T follicular helper cell (primary cell): ENCODE results near the gene PPP1R12A.
"Not testable (repeated sequence)": the region's sequence is repeated elsewhere in the genome, so short reads cannot be mapped to it uniquely, and the experiment has no call there.

Source experiments
- DNase-seq: peaks from one replicate; pipeline ENCODE4 v3.0.0-alpha.2; 2020; ENCODE audit warnings: low read depth

Gene PPP1R12A

DNA sequence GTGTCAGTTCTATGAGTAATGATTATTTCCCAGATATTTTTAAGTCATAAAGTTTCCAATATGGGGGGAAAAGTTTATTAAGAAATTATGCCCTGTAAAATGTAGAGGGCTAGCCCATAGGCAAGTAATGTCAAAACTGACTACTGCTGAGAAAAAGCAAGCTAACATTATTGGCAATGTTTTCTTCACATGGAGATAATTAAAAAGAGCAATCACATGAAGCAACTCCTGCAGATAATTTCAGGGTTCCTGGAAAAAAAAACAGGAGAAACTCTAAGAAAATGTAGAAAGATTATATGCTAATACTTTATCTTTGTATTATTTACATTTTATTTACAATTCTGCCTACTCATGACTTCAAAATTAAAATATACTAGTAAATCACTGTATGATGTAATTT lies 39.8 kb downstream of the PPP1R12A start:
- no peak for DNase-seq

DNA sequence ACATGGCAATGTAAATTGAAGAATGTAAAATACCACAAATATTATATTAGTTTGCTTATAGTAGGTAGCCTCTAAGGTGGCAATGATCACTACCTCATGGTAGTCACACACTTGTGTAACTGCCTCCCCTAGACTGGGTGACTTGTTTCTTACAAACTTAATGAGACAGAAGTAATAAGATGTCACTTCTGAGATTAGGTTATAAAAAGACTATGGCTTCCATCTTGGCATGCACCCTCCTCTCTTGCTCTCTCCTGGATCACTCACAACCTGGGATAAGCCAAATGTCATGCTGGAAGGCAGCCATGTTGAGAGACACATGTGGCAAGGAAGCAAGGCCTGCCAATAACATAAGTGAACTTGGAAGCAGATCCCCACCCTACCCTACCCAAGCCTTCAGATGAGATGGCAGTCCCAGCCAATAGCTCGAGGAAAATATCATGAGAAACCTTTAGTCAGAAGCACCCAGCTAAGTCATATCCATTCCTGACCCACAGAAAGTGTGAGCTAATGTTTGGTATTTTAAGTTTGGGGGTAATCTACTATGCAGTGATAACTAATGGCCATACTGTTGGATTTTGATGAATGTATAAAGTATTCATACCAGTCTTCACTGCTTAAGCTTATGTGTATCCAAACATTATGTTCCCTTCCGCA lies 43.3 kb downstream of the PPP1R12A start:
- no peak for DNase-seq

DNA sequence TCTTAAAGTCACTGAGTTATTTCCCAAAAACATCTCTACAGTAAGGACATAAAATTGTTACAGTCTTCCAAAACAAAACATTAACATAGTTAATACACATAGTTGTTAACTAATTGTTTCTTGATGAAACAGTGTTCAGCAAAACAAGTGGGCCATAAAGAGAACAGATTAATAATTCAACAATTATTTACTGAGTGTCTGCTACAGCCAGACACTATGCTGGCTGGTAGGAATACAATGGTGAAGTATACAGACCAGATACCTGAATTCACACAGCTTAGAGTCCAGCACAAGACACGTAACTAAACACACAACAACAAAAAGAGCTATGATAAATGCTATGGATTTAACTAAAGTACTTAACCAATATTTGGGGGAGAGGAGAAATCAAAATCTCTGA lies 47.0 kb downstream of the PPP1R12A start:
- DNase-seq: no peak

DNA sequence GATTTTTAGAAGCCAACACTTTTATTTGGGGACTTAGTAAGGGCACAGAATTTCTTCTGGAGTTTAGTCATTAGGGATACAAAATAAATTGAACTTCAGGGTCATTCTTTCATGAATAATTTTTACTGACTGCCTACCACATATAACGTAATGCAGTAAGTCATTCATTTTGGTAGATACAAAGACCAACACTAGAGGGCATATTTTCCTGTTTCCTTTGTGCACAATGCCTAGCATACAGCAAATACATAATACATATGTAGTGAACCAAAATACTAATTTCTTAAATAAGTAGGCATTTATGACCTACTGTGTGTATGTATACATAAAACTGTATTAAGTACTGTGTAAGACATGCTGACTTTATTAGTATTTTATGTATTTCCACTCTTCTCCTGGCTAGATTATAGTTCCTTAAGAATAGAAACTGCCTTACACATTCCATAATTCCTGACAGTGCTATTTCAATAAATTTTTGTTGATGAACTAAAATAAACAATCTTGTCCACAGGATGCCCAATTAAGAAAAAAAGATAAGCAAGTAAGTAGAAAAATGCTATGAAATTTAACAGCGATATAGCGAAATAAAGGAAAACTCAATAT lies 47.9 kb downstream of the PPP1R12A start:
- no peak for DNase-seq

DNA sequence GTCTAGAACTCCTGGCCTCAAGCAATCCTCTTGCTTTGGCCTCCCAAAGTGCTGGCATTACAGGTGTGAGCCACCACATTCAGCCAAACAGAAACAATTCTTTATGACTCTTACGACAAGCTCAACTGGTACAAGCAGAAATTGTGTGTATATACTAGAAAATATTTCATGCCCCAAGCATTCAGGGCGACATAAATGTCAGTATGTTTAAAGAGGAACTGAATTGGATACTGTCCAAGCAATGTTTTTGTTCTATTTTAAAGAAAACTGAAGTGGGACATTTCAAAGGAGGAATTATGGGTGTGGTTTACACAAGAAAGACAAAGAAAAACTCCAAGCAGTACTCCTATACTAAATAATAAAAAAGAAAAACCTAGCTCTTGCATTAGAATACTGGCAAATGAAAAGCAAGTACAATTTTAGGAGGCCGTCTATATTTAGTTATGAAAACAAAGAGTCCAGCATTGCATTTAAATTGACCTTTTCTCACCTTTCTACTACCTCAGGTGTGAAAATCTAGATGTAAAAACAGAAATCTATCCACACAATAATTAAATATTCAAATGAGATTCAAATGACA lies 48.9 kb downstream of the PPP1R12A start:
- no peak for DNase-seq

DNA sequence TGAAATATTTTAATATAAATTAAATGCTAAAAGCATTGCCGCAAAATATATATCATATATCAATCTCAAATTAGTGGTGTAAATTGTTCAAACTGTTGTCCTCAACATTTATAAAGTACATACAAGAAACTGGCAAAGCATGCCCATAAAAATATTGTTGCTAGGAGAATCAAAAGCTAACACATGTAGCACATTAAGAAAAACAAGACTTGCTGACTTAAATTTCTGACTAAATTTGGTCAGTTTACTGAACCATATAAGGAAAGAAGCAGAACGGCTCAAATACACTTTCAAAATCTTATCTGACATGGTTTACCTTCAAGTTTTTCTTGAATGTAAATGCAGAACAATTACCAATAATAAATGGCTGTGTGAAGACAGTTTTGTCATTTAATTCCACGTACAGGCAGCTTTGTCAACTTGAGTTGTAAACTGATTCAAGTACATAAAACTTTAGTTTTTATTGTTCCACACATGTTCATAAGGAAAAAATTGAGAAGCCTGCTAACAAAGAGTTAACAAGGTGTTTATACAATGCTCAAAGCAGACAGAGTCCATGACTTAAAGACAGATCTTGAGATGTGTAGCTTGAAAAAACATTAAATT lies 50.4 kb downstream of the PPP1R12A start:
- DNase-seq: no peak

DNA sequence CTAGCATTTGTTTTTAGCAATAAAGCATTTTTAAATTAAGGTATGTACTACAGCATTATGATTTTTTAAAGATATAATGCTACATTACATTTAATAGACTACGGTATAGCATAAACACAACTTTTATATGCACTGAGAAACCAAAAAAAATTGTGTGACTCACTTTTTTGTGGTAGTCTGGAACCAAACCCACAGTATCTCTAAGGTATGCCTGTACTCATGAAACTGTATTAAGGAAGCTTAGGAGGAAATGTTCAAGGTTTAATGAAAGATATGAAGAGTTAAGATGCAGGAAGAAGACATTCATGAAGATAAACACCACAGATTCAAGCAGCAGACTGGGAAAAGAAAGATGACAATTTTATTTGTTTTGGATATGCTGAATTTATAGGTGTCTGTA lies 51.7 kb downstream of the PPP1R12A start:
- DNase-seq: no peak

DNA sequence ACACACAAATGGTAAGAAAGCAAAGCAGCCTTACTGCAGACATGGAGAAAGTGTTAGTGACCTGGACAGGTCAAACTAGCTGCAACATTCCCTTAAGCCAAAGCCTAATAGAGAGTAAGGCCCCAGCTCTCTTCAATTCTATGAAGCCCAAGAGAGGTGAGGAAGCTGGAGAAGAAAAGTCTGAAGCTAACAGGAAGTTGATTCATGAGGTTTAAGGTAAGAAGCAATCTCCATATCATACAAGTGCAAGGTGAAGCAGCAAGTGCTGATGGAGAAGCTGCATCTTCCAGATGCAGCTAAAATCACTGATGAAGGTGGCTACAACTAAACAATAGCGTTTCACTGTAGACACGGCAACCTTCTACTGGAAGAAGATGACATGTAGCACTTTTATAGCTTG lies 53.5 kb downstream of the PPP1R12A start:
- DNase-seq: no peak

DNA sequence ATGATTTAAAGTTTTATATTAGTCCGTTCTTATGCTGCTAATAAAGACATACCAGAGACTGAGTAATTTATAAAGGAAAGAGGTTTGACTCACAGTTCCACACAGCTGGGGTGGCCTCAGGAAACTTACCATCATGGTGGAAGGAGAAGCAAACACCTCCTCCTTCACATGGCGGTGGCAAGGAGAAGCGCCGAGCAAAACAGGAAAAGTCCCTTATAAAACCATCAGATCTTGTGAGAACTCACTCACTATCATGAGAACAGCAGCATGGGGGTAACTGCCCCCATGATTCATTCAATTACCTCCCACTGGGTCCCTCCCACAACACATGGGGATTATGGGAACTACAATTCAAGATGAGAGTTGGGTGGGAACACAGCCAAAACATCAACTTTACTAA lies 56.4 kb downstream of the PPP1R12A start:
- DNase-seq: not testable (repeated sequence)

DNA sequence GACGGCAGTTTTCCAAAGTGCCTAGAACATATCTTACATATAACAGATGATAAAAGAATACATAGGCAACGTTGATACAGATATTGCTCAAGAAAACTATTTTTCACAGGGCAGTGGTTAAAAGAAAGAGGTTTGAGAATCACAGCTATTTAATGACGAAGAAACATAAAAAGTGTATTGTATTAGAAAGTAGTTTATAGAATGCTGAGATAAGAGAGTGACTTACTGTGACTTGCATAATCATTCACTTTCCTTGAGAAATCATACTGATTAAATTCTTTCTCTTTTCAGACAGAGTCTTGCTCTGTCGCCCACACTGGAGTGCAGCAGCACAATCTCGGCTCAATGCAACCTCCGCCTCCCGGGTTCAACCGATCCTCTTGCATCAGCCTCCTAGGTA lies 57.7 kb downstream of the PPP1R12A start:
- no peak for DNase-seq

DNA sequence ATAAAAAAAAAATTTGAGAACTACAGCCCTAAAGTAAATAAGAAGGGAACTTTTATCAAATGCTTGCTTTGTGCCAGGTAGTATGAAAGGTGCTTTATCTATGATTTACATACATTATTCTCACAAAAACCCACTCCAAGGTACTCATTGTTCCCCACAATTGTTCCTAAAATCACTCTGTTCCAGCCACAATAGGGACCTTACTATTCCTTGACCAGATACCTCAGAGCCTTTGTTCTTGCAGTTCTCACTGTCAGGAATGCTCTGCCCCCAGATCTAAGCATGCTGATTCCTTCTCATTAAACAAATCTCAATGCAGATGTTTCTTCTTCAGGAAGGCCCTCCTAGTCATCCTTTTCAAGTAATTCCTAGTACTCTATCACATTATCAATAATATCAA lies 60.2 kb downstream of the PPP1R12A start:
- DNase-seq: no peak

DNA sequence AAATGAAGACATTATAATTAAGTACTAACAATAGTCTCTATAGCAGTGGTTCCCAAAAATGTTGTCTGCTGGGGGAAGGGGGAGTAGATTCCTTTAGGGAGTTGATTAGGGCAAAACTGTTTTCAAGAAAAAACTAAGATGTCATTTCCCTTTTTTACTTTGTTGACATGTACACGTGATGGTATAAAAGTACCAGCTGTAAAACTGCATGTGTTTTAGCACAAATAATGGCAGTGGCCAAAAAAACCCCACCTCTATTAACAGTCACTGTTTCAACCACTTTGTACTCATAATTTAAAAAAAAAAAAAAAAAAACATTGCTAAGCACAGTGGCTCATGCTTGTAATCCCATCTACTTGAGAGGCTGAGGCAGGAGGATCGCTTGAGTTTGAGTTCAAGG lies 61.7 kb downstream of the PPP1R12A start:
- no peak for DNase-seq

DNA sequence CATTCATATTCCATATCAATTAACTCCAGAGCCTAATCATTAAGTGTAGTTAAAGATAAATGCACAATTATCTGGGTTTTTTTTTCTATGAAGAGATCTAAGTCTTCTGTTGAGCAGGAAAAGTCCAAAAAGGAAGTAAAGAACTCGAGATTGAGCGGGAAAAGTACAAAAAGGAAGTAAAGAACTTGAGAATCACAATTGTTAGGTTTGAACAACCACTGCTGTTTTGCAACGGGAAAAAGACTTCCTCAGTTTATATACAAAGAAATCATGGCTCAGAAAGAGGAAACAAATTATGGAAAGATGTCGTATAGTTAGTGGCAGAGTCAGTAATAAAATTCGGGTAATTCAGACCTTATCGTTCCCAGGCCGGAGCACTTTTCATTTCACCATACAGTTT lies 63.3 kb downstream of the PPP1R12A start:
- DNase-seq: no peak

DNA sequence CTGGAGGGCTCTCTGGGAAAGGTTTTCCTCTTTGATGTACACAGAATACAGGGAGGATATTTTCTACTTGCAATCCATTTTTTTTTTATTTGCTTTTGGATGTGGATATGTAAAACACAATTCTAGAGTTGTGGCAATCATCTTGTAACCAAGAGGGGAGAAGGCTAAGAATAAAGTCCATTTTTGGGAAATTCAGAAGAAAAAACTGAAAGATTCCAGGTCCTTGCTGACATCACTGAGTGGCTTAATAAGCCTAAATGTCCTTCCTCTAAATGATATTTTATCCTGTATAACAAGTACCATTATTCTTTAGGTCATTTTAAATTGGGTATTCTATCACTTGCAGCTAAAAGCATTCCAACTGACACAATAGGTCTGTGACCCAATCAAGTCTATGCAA lies 64.0 kb downstream of the PPP1R12A start:
- DNase-seq: no peak

DNA sequence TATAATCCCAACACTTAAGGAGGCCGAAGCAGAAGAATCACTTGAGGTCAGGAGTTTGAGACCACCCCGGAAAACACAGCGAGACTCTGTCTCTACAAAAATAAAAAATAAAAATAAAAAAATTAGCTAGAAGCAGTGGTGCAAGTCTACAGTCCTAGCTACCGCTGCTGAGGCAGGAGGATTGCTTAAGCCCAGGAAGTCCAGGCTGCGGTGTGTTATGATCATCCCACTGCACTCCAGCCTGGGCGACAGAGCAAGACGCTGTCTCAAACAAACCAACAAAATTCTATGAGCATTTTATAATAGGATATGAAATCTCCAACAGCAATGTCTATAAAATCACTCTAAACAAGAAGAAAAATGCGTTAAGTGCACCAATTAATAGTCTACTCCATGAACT lies 75.3 kb downstream of the PPP1R12A start:
- DNase-seq: no peak

DNA sequence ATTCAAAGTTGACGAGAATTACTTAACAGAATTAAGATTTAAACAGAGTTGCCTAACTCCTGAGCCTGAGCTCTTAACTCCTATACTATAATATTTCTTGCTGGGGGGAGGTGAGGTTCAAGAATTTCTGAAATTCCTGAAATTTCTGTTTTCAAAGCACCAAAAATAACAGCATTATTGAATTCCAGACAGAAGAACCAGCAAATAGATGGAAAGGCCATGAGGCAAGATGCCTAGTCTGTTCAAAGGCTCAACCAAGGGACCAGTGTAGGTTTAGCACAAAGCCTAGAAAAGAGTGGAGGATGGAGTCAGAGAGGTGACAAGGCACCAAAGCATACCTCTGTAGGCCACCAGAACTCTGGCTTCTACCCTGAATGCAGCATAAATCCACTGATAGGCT lies 76.4 kb downstream of the PPP1R12A start:
- DNase-seq: no peak

DNA sequence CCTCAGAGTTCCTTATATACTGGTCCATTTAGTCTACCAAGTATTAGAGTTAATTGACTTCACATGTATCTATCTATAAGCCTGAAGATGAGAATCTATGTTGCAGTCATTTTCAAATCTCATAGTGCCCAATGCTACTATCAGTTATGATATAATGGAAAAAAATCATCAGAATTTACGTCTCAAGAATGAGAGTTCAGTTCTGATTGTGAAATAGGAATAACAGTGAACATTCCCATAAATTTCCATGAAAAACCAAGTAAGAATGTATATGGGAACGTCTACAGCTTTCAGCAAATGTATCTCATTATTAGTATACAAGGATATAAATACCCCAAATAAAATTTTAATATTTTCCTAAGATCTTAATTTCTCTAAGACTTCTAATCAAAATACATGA lies 77.2 kb downstream of the PPP1R12A start:
- no peak for DNase-seq

DNA sequence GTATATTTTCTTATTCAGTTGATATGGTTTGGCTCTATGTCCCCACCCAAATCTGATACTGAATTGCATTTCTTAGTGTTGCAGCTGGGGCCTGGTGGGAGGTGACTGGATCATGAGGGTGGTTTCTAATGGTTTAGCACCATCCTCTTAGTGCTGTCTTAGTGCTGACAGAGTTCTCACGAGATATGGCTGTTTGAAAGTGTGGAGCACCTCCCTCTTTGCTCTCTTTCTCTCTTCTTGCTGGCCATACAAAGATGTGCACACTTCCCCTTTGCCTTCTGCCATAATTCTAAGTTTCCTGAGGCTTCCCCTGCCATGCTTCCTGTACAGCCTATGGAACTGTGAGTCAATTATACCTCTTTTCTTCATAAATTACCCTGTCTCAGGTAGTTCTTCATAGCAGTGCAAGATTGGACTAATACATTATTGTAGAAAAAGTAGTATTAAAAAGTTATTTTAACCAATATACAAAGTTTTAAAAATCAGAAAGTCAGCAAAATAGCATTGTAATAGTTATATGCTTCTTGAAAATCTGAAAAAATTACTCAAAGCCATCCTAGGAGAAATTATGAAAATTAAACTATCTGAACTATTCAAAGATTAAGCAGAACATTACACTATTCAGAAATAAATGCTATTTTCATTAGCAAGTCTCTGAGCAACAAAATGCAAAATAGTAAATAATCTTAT lies 84.1 kb downstream of the PPP1R12A start:
- no peak for DNase-seq

DNA sequence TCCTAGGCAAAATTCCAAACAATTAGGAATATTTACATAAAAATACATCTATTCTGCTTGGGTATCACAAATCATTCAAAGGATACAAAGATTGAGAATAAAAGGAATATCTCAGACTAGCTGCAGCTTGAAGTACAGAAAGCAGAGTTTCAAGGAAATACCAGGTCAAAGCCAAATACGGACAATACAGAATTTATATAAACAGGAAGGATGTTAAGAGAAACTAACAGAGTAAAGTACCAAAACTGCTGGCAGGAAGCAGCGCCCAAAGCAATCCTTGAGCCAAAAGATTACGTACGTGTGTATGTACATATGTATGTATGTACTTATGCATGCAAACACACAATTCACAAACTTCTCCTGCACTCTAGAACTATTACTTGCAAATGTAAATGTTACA lies 86.6 kb downstream of the PPP1R12A start:
- no peak for DNase-seq

DNA sequence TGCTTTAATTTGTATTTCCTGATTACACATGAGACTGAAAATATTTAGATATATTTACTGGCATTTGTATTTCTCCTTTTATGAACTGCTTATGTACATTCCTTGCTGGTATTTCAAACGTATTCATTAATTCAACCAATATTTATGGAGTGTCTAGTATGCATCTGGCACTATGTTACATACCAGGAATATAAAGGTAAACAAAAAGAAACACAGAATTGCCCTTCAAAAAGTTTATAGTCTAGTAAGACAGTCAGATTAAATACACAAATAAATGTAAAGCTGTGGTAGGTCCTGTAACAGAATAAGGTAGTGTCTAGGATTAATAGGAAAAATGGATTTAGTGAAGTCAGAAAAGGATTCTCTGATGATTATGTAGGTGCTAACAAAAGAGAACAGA lies 87.5 kb downstream of the PPP1R12A start:
- no peak for DNase-seq

DNA sequence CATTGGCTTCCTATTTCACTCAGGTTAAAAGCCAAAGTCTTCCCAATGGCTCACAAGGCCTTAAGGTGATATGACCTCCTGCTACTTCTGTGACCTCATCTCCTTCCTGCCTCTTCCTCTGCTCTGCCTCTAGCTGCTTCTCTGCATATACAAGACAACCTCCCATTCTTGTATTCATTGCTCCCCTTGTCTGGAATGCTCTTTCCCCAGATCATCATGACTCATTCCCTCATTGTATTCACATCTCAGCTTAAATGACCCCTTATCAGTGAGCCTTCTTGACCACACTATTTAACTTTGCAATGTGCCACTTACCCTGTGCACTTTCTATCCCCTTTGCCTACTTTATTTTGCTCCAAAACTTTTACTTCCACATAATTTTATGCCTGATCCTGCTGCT lies 90.2 kb downstream of the PPP1R12A start:
- no peak for DNase-seq

DNA sequence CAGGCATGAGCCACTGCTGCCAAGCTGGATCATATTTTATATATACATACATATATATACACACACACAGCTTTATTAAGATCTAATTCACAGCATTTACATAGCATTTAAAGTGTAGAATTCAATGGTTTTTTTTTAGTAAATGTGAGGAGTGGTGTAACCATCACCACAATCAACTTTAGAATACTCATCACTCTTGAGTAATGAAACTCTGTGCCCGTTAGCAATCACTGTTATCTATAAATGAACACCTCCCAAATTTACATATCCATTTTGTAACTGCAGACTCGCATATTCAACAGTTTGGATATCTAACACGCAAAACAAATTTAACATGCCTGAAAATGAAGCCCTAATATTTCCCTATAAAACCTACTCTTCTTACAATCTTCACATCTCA lies 90.9 kb downstream of the PPP1R12A start:
- no peak for DNase-seq

DNA sequence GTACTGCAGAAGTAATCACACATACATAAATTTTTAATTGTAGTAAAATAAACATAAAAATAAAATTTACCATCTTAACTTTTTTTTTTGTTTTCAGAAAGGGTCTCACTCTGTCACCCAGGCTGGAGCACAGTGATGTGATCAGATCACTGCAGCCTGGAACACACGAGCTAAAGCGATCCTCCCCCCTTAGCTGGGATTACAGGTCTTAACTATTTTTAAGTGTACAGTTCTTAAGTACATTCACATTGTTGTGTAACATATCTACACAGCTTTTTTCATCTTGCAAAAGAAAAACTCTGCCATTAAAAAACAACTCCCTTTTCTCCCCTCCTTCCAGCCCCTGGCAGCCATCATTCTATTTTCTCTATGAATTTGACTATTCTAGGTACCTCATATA lies 92.3 kb downstream of the PPP1R12A start:
- no peak for DNase-seq
